Peyer's patch (tissue), 4 donors: Measurements from ENCODE around the gene EPB41L5.

Experiments
- POLR2A ChIP-seq, 2 donors: fragments of 450-650 bp; IDR thresholded peaks; one replicate each; pipeline ENCODE4 v1.5.1; 2017; ENCODE audit warnings: antibody characterized with exemption in 2 of 2, mild to moderate bottlenecking in 2 of 2, moderate library complexity in 2 of 2
- TF ChIP-seq, protein P1 (sequence below), 6 experiments: fragments of 450-650 bp in 4 of 6; fragments of 200-600 bp in 2 of 6; sonication (generic) in 1 of 6; IDR thresholded peaks; one replicate each; pipeline ENCODE4 v1.5.1; 2017 to 2019; ENCODE audit warnings: antibody characterized with exemption in 6 of 6, mild to moderate bottlenecking in 3 of 6, moderate library complexity in 1 of 6

GRCh38 chr2:120005834-120006521 lies 6.9 kb upstream of the EPB41L5 start:
- TF ChIP-seq, protein P1, sequence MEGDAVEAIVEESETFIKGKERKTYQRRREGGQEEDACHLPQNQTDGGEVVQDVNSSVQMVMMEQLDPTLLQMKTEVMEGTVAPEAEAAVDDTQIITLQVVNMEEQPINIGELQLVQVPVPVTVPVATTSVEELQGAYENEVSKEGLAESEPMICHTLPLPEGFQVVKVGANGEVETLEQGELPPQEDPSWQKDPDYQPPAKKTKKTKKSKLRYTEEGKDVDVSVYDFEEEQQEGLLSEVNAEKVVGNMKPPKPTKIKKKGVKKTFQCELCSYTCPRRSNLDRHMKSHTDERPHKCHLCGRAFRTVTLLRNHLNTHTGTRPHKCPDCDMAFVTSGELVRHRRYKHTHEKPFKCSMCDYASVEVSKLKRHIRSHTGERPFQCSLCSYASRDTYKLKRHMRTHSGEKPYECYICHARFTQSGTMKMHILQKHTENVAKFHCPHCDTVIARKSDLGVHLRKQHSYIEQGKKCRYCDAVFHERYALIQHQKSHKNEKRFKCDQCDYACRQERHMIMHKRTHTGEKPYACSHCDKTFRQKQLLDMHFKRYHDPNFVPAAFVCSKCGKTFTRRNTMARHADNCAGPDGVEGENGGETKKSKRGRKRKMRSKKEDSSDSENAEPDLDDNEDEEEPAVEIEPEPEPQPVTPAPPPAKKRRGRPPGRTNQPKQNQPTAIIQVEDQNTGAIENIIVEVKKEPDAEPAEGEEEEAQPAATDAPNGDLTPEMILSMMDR (IDR thresholded peaks at IDR 0.05) = no peak
- no peak for TF ChIP-seq POLR2A (IDR thresholded peaks at IDR 0.05)
